Endothelial cell of umbilical vein (primary cell): ENCODE results near the gene MRPL57. TPM values are rescaled to one million over a fixed set of nuclear protein-coding genes. Genes with fewer than 3 reads are reported as not detected.
A peak's percentile ranks its signal among the peaks of the same experiment; 100 is the strongest.

Source experiments
- BruUV-seq: library from RNA; stranded (reverse); fragments of 400-500 nt; replicated peaks from 2 replicates; lab custom pipeline; 2021; lab: Mats Ljungman, UMichigan
- CTCF ChIA-PET: fragments of 300-600, 350-600 bp; sonication (Branson Sonifier 250); formaldehyde crosslinking; loops from one replicate; lab custom pipeline; 2021; ENCODE audit warnings: antibody characterized with exemption, inconsistent platforms; lab: Charles Lee
- POLR2A ChIA-PET: fragments of 300-600, 350-600 bp; sonication (Branson Sonifier 250); formaldehyde crosslinking; loops from one replicate; lab custom pipeline; 2021; ENCODE audit warnings: antibody characterized with exemption, inconsistent platforms; lab: Charles Lee
- DNase-seq: peaks from one replicate; pipeline ENCODE4 v3.0.0-alpha.2; 2011; ENCODE audit warnings: low read depth, low spot score
- FAIRE-seq: peaks from 2 replicates; lab custom pipeline; 2011; peaks lifted over from hg19 to GRCh38; lab: Jason Lieb, UNC
- H2AFZ ChIP-seq: 2 replicates; pipeline ENCODE4 v1.6.0; 2012; ENCODE audit warnings: low read depth, low read length, control low read depth, inconsistent platforms
- H3K27ac ChIP-seq: 2 replicates; pipeline ENCODE4 v1.5.1; 2011; ENCODE audit warnings: low read depth, mild to moderate bottlenecking, control low read depth, low read length, moderate library complexity; ENCODE audit not compliant: insufficient read depth
- H3K27me3 ChIP-seq, 2 experiments: 2 replicates each; pipeline versions ENCODE4 v1.6.0 to v1.6.1; 2011; ENCODE audit warnings: low read length in 2 of 2, mixed read lengths in 1 of 2; ENCODE audit not compliant: control insufficient read depth in 2 of 2, insufficient read depth in 2 of 2
- H3K36me3 ChIP-seq, 2 experiments: 2 replicates in 1 of 2; 3 replicates in 1 of 2; pipeline ENCODE4 v1.5.1; 2011; ENCODE audit warnings: low read length in 2 of 2, mild to moderate bottlenecking in 1 of 2, moderate library complexity in 1 of 2; ENCODE audit not compliant: control insufficient read depth in 2 of 2, insufficient read depth in 2 of 2; ENCODE audit errors: extremely low read depth in 1 of 2
- H3K4me1 ChIP-seq: 3 replicates; pipeline ENCODE4 v1.5.1; 2011; ENCODE audit warnings: mild to moderate bottlenecking, low read length; ENCODE audit not compliant: control insufficient read depth, insufficient read depth; ENCODE audit errors: extremely low read depth
- H3K4me2 ChIP-seq: 2 replicates; pipeline ENCODE4 v1.6.1; 2011; ENCODE audit warnings: low read length, control low read depth, mixed read lengths; ENCODE audit not compliant: insufficient read depth
- H3K4me3 ChIP-seq, 3 experiments: fragments of 200-600 bp in 1 of 3; sonication (generic), shearing (Covaris generic) in 1 of 3; replicated peaks in 1 of 3; 2 replicates each; pipeline ENCODE4 v1.5.1; 2011 to 2016; ENCODE audit warnings: control low read depth in 3 of 3, low read length in 3 of 3, mild to moderate bottlenecking in 2 of 3, inconsistent platforms in 1 of 3, low read depth in 1 of 3, moderate library complexity in 1 of 3; ENCODE audit not compliant: insufficient read depth in 1 of 3
- H3K79me2 ChIP-seq: 2 replicates; pipeline ENCODE4 v1.6.0; 2012; ENCODE audit warnings: low read length, inconsistent platforms; ENCODE audit not compliant: control insufficient read depth, insufficient read depth
- H3K9ac ChIP-seq: replicated peaks from 2 replicates; pipeline ENCODE3; 2011; ENCODE audit warnings: low read length, control low read depth; ENCODE audit not compliant: insufficient read depth; ENCODE audit errors: extremely low read depth
- H3K9me1 ChIP-seq: replicated peaks from 3 replicates; pipeline ENCODE4 v1.6.0; 2011; ENCODE audit warnings: mild to moderate bottlenecking, low read length; ENCODE audit not compliant: control insufficient read depth, insufficient read depth; ENCODE audit errors: extremely low read depth
- H3K9me3 ChIP-seq: replicated peaks from 2 replicates; pipeline ENCODE4 v1.5.1; 2012; ENCODE audit warnings: low read length, inconsistent platforms; ENCODE audit not compliant: control insufficient read depth, insufficient read depth
- H4K20me1 ChIP-seq: replicated peaks from 2 replicates; pipeline ENCODE3; 2011; ENCODE audit warnings: mild to moderate bottlenecking, low read length; ENCODE audit not compliant: control insufficient read depth, insufficient read depth; ENCODE audit errors: extremely low read depth
- CTCF ChIP-seq, 2 donors: IDR thresholded peaks; 1 replicate in 1 of 2; 2 replicates in 1 of 2; pipeline ENCODE4 v1.5.1; 2011; ENCODE audit warnings: low read length in 2 of 2, mild to moderate bottlenecking in 2 of 2, moderate library complexity in 2 of 2, control low read depth in 1 of 2, inconsistent platforms in 1 of 2, low read depth in 1 of 2; ENCODE audit not compliant: insufficient read depth in 1 of 2; ENCODE audit errors: extremely low read depth in 1 of 2
- EZH2 ChIP-seq: IDR thresholded peaks from 2 replicates; pipeline ENCODE4 v1.6.1; 2012; ENCODE audit warnings: borderline replicate concordance, low read depth, mild to moderate bottlenecking, moderate library complexity, low read length, inconsistent platforms; ENCODE audit not compliant: severe bottlenecking
- FOS ChIP-seq: IDR thresholded peaks from 2 replicates; pipeline ENCODE4 v1.6.1; 2011; ENCODE audit warnings: mild to moderate bottlenecking, low read length, moderate library complexity, borderline replicate concordance; ENCODE audit not compliant: insufficient read depth
- GATA2 ChIP-seq: IDR thresholded peaks from 2 replicates; pipeline ENCODE4 v1.7.0; 2011; ENCODE audit warnings: low read depth, mild to moderate bottlenecking, moderate library complexity, mixed read lengths, low read length; ENCODE audit not compliant: insufficient read length, insufficient read depth
- JUN ChIP-seq: IDR thresholded peaks from 2 replicates; pipeline ENCODE4 v1.6.1; 2011; ENCODE audit warnings: borderline replicate concordance, low read depth; ENCODE audit not compliant: insufficient read length, insufficient read depth
- MAX ChIP-seq: IDR thresholded peaks from 2 replicates; pipeline ENCODE4 v1.6.1; 2011; ENCODE audit not compliant: insufficient read depth, insufficient read length
- MYC ChIP-seq: IDR thresholded peaks from one replicate; pipeline ENCODE4 v1.6.1; 2011; ENCODE audit warnings: mild to moderate bottlenecking, low read depth, low read length
- POLR2A ChIP-seq: IDR thresholded peaks from 2 replicates; pipeline ENCODE4 v1.6.1; 2012; ENCODE audit warnings: low read depth, mild to moderate bottlenecking, control low read depth, low read length
- POLR2AphosphoS5 ChIP-seq: IDR thresholded peaks from 2 replicates; pipeline ENCODE4 v1.6.1; 2012; ENCODE audit warnings: low read depth, mild to moderate bottlenecking, control low read depth, low read length, moderate library complexity; ENCODE audit not compliant: insufficient read depth
- dilution Hi-C: fragments of 300-500 bp; cut with MboI; formaldehyde crosslinking; loops from one replicate; pipeline ENCODE4 v1.15.0; 2019; ENCODE audit warnings: low sequenced_read_pairs; ENCODE audit not compliant: extremely low pct_ligation_motif_present
- intact Hi-C: fragments of 100-400 bp; cut with micrococcal nuclease; formaldehyde crosslinking; loops from one replicate; pipeline ENCODE4 v1.10.0; 2022
- polyA plus RNA-seq, 4 experiments: library from polyadenylated mRNA; depleted of rRNA in 3 of 4; stranded (reverse) in 3 of 4; unstranded in 1 of 4; fragments of >200 nt; gene quantifications; 2 replicates each; pipeline versions ENCODE4 v1.2.1 to v1.2.3, GENCODE V29; 2011 to 2012; ENCODE audit warnings: missing spikeins in 1 of 4
- total RNA-seq: library from RNA; stranded (reverse); gene quantifications from 2 replicates; pipeline ENCODE4 v1.2.3, GENCODE V29; 2021

Gene MRPL57
- total and polyA plus RNA-seq, 2 donors (not counting 3 experiments of a cell fraction or from before 2014, with no cell fraction given) = 17.7 to 23.1 TPM

GRCh38 chr13:21138561-21138960 is 37.9 kb upstream of the MRPL57 start:
- no peaks in the 10 kb centered on the region for H3K9me1 ChIP-seq
- H3K27ac ChIP-seq = no peak overlapping the region
- H4K20me1 ChIP-seq = no peaks in the 10 kb centered on the region
- ChIA-PET POLR2A (no interaction called here), CTCF (interaction anchor here (1.0 kb wide), 1 partner anchor 195 kb away, joined by 5 read pairs; no protein-coding TSS in a partner anchor)
- no peaks in the 10 kb centered on the region for H3K9me3 ChIP-seq
- peaks cover 0 to 2% of the 10 kb centered on the region in 2 experiments for H3K36me3 ChIP-seq
- no peak for TF ChIP-seq JUN
- intact Hi-C loops = no loop called here
- H3K9ac ChIP-seq = no peak overlapping the region
- dilution Hi-C loops = no loop called here
- H2AFZ ChIP-seq = no peak overlapping the region
- H3K4me2 ChIP-seq = no peak overlapping the region
- peak; percentile 42 for FAIRE-seq
- peaks cover 11% of the 10 kb centered on the region for H3K4me1 ChIP-seq
- no TSS peak for BruUV-seq
- no peak overlapping the region for H3K4me3 ChIP-seq
- peaks cover 31% of the 10 kb centered on the region for H3K79me2 ChIP-seq
- H3K27me3 ChIP-seq = no peaks in the 10 kb centered on the region
- peak; percentile 56 for DNase-seq

- POLR2A ChIA-PET = no interaction called here
- TF ChIP-seq CTCF (IDR thresholded peaks at IDR 0.05; ENCODE audit: extremely low read depth in 1 of 2, insufficient read depth in 1 of 2, low read depth in 1 of 2, low read length in 2 of 2) (no peak), JUN (no peak), POLR2A (no peak), FOS (no peak), POLR2AphosphoS5 (no peak), GATA2 (no peak), MYC (no peak), EZH2 (no peak), MAX (no peak)
- FAIRE-seq (no peak), DNase-seq (no peak)
- BruUV-seq = no TSS peak
- CTCF ChIA-PET = no interaction called here
- no peaks in the 10 kb centered on the region for H3K9me1 ChIP-seq
- H3K4me1 ChIP-seq = peaks cover 11% of the 10 kb centered on the region
- H2AFZ ChIP-seq = no peak overlapping the region
- peaks cover 0 to 2% of the 10 kb centered on the region in 2 experiments for H3K36me3 ChIP-seq
- H3K9ac ChIP-seq = no peak overlapping the region
- H3K4me3 ChIP-seq = peak overlapping the region in 1 of 3 experiments; percentile 98
- intact Hi-C loops (no loop called here), dilution Hi-C loops (no loop called here)
- peaks cover 36% of the 10 kb centered on the region for H3K79me2 ChIP-seq
- no peaks in the 10 kb centered on the region for H3K9me3 ChIP-seq
- H3K4me2 ChIP-seq = peak overlapping the region; percentile 70
- H3K27me3 ChIP-seq = no peaks in the 10 kb centered on the region
- H4K20me1 ChIP-seq = no peaks in the 10 kb centered on the region
- peak overlapping the region; percentile 79 for H3K27ac ChIP-seq
Observed at GRCh38 chr13:21139374-21139773, 37.1 kb upstream of the MRPL57 start.
